GM23338 (cell line): ENCODE measurements around the gene MLLT11. TPM values are rescaled to one million over a fixed set of nuclear protein-coding genes. Genes with fewer than 3 reads are reported as not detected.
"Not testable (repeated sequence)": the region's sequence is repeated elsewhere in the genome, so short reads cannot be mapped to it uniquely, and the experiment has no call there.

Source experiments
- ATAC-seq: fragments of 200-7000 bp; cut with Tn5 transposase; 3 replicates; pipeline ENCODE4 v1.9.1; 2020
- DNase-seq: peaks from one replicate; pipeline ENCODE4 v3.0.0-alpha.2; 2015; ENCODE audit warnings: low spot score
- H2AFZ ChIP-seq: fragments of 200-600 bp; sonication (generic); 2 replicates; pipeline ENCODE4 v1.8.0; 2016; ENCODE audit warnings: antibody characterized with exemption, mild to moderate bottlenecking, moderate library complexity
- H3F3A ChIP-seq: fragments of 200-600 bp; sonication (generic); replicated peaks from 2 replicates; pipeline ENCODE4 v1.8.0; 2017; ENCODE audit warnings: antibody characterized with exemption, mixed run types, low read depth
- H3K27ac ChIP-seq: fragments of 200-600 bp; sonication (generic); 2 replicates; pipeline ENCODE4 v1.6.1; 2016; ENCODE audit warnings: low read depth
- H3K27me3 ChIP-seq: fragments of 200-600 bp; sonication (generic); 2 replicates; pipeline ENCODE4 v1.8.0; 2016; ENCODE audit warnings: mild to moderate bottlenecking, mixed run types, moderate library complexity; ENCODE audit not compliant: insufficient read depth
- H3K36me3 ChIP-seq: fragments of 200-600 bp; sonication (generic); 2 replicates; pipeline ENCODE4 v1.8.0; 2016; ENCODE audit warnings: mild to moderate bottlenecking; ENCODE audit not compliant: insufficient read depth
- H3K4me1 ChIP-seq: fragments of 200-600 bp; sonication (generic); 2 replicates; pipeline ENCODE4 v1.8.0; 2016; ENCODE audit warnings: mild to moderate bottlenecking, moderate library complexity; ENCODE audit not compliant: insufficient read depth
- H3K4me2 ChIP-seq: fragments of 200-600 bp; sonication (generic); 2 replicates; pipeline ENCODE4 v1.7.1; 2017; ENCODE audit warnings: mixed run types
- H3K4me3 ChIP-seq: fragments of 200-600 bp; sonication (generic); 2 replicates; pipeline ENCODE4 v1.6.1; 2016; ENCODE audit warnings: mixed run types
- H3K79me2 ChIP-seq: fragments of 200-600 bp; sonication (generic); replicated peaks from 2 replicates; pipeline ENCODE4 v1.8.0; 2017; ENCODE audit warnings: mild to moderate bottlenecking; ENCODE audit not compliant: insufficient read depth
- H3K9me2 ChIP-seq: fragments of 200-600 bp; sonication (generic); 2 replicates; pipeline ENCODE4 v1.8.0; 2017; ENCODE audit not compliant: insufficient read depth
- H4K20me1 ChIP-seq: fragments of 200-600 bp; sonication (generic); replicated peaks from 2 replicates; pipeline ENCODE4 v1.8.0; 2017; ENCODE audit warnings: mild to moderate bottlenecking; ENCODE audit not compliant: insufficient read depth
- H3K27ac Mint-ChIP-seq: 2 replicates; pipeline ENCODE4 v1.8.0; 2020; ENCODE audit warnings: inconsistent platforms, mild to moderate bottlenecking, moderate library complexity, mixed read lengths
- H3K27me3 Mint-ChIP-seq: 3 replicates; pipeline ENCODE4 v1.8.0; 2022; ENCODE audit warnings: low read depth, mild to moderate bottlenecking, moderate library complexity, mixed read lengths, inconsistent platforms; ENCODE audit not compliant: insufficient read depth, poor library complexity
- H3K36me3 Mint-ChIP-seq: 3 replicates; pipeline ENCODE4 v1.8.0; 2021; ENCODE audit warnings: low read depth, mild to moderate bottlenecking, inconsistent platforms, moderate library complexity, mixed read lengths
- H3K4me1 Mint-ChIP-seq: 3 replicates; pipeline ENCODE4 v1.8.0; 2020; ENCODE audit warnings: mild to moderate bottlenecking, inconsistent platforms, mixed read lengths
- H3K4me3 Mint-ChIP-seq: 3 replicates; pipeline ENCODE4 v1.8.0; 2021; ENCODE audit warnings: moderate library complexity, mild to moderate bottlenecking, inconsistent platforms, mixed read lengths
- H3K9me3 Mint-ChIP-seq: 3 replicates; pipeline ENCODE4 v1.8.0; 2020; ENCODE audit warnings: moderate library complexity, mild to moderate bottlenecking, inconsistent platforms, mixed read lengths
- CREB1 ChIP-seq: fragments of 250-450 bp; sonication (Bioruptor Pico); IDR thresholded peaks from 2 replicates; pipeline ENCODE4 v1.5.0; 2020; ENCODE audit warnings: low read depth, mild to moderate bottlenecking, moderate library complexity
- CTCF ChIP-seq, 2 experiments: fragments of 200-600 bp in 1 of 2; sonication (generic) in 1 of 2; conservative IDR thresholded peaks; 2 replicates each; pipeline versions ENCODE4 v1.5.1 to v1.6.1; 2016 to 2017; ENCODE audit warnings: antibody characterized with exemption in 2 of 2, low read depth in 2 of 2, mild to moderate bottlenecking in 2 of 2, moderate library complexity in 1 of 2
- ETS1 ChIP-seq: IDR thresholded peaks from 2 replicates; pipeline ENCODE4 v1.6.1; 2016; ENCODE audit warnings: antibody characterized with exemption
- EZH2 ChIP-seq: fragments of 200-600 bp; sonication (generic); IDR thresholded peaks from one replicate; pipeline ENCODE4 v1.8.0; 2017; ENCODE audit warnings: antibody characterized with exemption, mild to moderate bottlenecking, low read depth; ENCODE audit not compliant: unreplicated experiment
- JUNB ChIP-seq: IDR thresholded peaks from one replicate; pipeline ENCODE4 v1.6.1; 2016; ENCODE audit warnings: antibody characterized with exemption; ENCODE audit not compliant: unreplicated experiment
- POLR2AphosphoS5 ChIP-seq: IDR thresholded peaks from 2 replicates; pipeline ENCODE4 v1.6.1; 2016; ENCODE audit warnings: antibody characterized with exemption, low read depth
- REST ChIP-seq: IDR thresholded peaks from one replicate; pipeline ENCODE4 v1.6.1; 2018; ENCODE audit warnings: antibody characterized with exemption; ENCODE audit not compliant: unreplicated experiment
- polyA plus RNA-seq: library from polyadenylated mRNA; unstranded; fragments of >200 nt; fragmentation: Nextera tagmentation; extraction: Ambion mirVana; gene quantifications from 2 replicates; pipeline ENCODE4 v1.2.1, GENCODE V29; 2016
- total RNA-seq: library from RNA; depleted of rRNA; stranded (reverse); fragments of >200 nt; shearing (Covaris generic); gene quantifications from 2 replicates; pipeline ENCODE4 v1.2.3, GENCODE V29; 2014

Gene MLLT11
- total and polyA plus RNA-seq, 2 experiments from 2014 or later: 10.6 to 22.6 TPM

GRCh38 chr1:151085953-151086559 lies 25.9 kb downstream of the MLLT11 start:
- peaks cover 7% of the 10 kb centered on the region for H3K27me3 Mint-ChIP-seq
- H3K79me2 ChIP-seq: no peaks in the 10 kb centered on the region
- H3K4me3 Mint-ChIP-seq: no peak overlapping the region
- no peak overlapping the region for H3K27ac ChIP-seq
- no peaks in the 10 kb centered on the region for H3K27me3 ChIP-seq
- H3K36me3 Mint-ChIP-seq: no peaks in the 10 kb centered on the region
- H3K9me3 Mint-ChIP-seq: no peaks in the 10 kb centered on the region
- H3K36me3 ChIP-seq: no peaks in the 10 kb centered on the region
- no peak for TF ChIP-seq ETS1
- no peak for TF ChIP-seq JUNB
- no peak overlapping the region for H3K4me3 ChIP-seq
- no peak overlapping the region for H3K27ac Mint-ChIP-seq
- H3K9me2 ChIP-seq: no peaks in the 10 kb centered on the region
- no peaks in the 10 kb centered on the region for H4K20me1 ChIP-seq
- peaks cover 6% of the 10 kb centered on the region; the same call in 2 of the 3 replicates for H3K4me1 Mint-ChIP-seq
- H3K4me1 ChIP-seq: peaks cover 5% of the 10 kb centered on the region
- ATAC-seq: no peak
- no peak overlapping the region for H2AFZ ChIP-seq
- no peaks in the 10 kb centered on the region for H3F3A ChIP-seq
- H3K4me2 ChIP-seq: no peak overlapping the region
- no peak for DNase-seq

- H3K27me3 ChIP-seq, H3F3A ChIP-seq, H3K9me3 Mint-ChIP-seq, H3K27me3 Mint-ChIP-seq, H3K36me3 ChIP-seq, ATAC-seq, H3K79me2 ChIP-seq, H4K20me1 ChIP-seq, H3K27ac ChIP-seq, H3K4me3 ChIP-seq, DNase-seq, H3K9me2 ChIP-seq, H3K27ac Mint-ChIP-seq, H3K4me3 Mint-ChIP-seq, H2AFZ ChIP-seq, H3K4me1 ChIP-seq, H3K36me3 Mint-ChIP-seq, H3K4me2 ChIP-seq, H3K4me1 Mint-ChIP-seq: not testable (repeated sequence)
These were observed 37.2 kb downstream of the MLLT11 start for GRCh38 chr1:151097426-151097825.

GRCh38 chr1:151098126-151098525 lies 37.9 kb downstream of the MLLT11 start:
- Histone ChIP-seq H3K79me2 (no peaks in the 10 kb centered on the region), H3K27ac (no peak overlapping the region), H3F3A (no peaks in the 10 kb centered on the region), H2AFZ (no peak overlapping the region), H3K4me1 (no peaks in the 10 kb centered on the region), H4K20me1 (no peaks in the 10 kb centered on the region), H3K4me2 (no peak overlapping the region), H3K9me2 (no peaks in the 10 kb centered on the region), H3K4me3 (no peak overlapping the region), H3K36me3 (no peaks in the 10 kb centered on the region), H3K27me3 (no peaks in the 10 kb centered on the region)
- Mint-ChIP-seq H3K27ac (no peak overlapping the region), H3K9me3 (no peaks in the 10 kb centered on the region), H3K4me3 (no peak overlapping the region), H3K4me1 (no peaks in the 10 kb centered on the region), H3K36me3 (no peaks in the 10 kb centered on the region), H3K27me3 (peaks cover 1% of the 10 kb centered on the region)
- ATAC-seq (no peak), DNase-seq (no peak)
- TF ChIP-seq CTCF (conservative IDR thresholded peaks at IDR 0.05; ENCODE audit: low read depth in 2 of 2): no peak
- no peak for TF ChIP-seq POLR2AphosphoS5
- no peak for TF ChIP-seq EZH2
- TF ChIP-seq CREB1: no peak
- no peak for TF ChIP-seq REST
- TF ChIP-seq JUNB: no peak
